ENCODE data around the gene ELAVL2. TPM values are rescaled to one million over a fixed set of nuclear protein-coding genes. Genes with fewer than 3 reads are reported as not detected.

ELAVL2 gene
- total RNA-seq, 6 experiments from 2014 or later = not detected

DNA sequence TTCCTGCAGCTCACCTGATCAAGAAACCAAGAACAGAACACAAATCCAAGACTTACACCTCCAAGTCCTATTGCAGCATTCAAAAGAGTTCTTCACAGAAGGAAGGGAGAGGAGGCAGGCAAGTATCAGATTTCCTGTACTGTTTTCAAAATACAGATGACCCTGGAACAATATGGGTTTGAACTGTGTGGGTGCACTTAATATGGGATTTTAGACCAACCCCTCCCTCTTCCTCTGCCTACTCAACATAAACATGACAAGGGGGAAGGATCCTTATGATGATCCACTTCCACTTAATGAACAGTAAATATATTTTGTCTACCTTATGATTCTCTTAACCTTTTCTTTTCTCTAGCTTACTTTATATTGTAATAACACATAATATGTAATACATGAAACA, 104.6 kb downstream of the ELAVL2 start:
- ATAC-seq = no peak

GRCh38 chr9:23717505-23717904, 108.5 kb downstream of the ELAVL2 start:
- WGBS (ENCODE audit: insufficient coverage, low coverage, low lambda C conversion rate, missing lambda C conversion rate) = 66% methylated on average over 2 of the region's 2 CpGs
- TF ChIP-seq CTCF (IDR thresholded peaks at IDR 0.05) = no peak
- no peak for TF ChIP-seq POLR2A (IDR thresholded peaks at IDR 0.05)
- ATAC-seq (no peak), DNase-seq (no peak)
- no peaks in the 10 kb centered on the region for H3K36me3 ChIP-seq
- no peak overlapping the region for H3K27ac ChIP-seq
- no peak overlapping the region for H3K4me3 ChIP-seq
- no peaks in the 10 kb centered on the region for H3K27me3 ChIP-seq
- no peaks in the 10 kb centered on the region for H3K9me3 ChIP-seq
- no peaks in the 10 kb centered on the region for H3K4me1 ChIP-seq
- intact Hi-C loops (cut with DNase I) = no loop called here

More for the DNA sequence above, 104.6 kb downstream of the ELAVL2 start:
- no peak for DNase-seq
- no peak overlapping the region for H3K27ac ChIP-seq
- TF ChIP-seq POLR2A (IDR thresholded peaks at IDR 0.05) = no peak
- no peak for TF ChIP-seq CTCF (IDR thresholded peaks at IDR 0.05)
- no peaks in the 10 kb centered on the region for H3K9me3 ChIP-seq
- H3K36me3 ChIP-seq = no peaks in the 10 kb centered on the region
- intact Hi-C loops (cut with DNase I) = no loop called here
- H3K4me1 ChIP-seq = no peaks in the 10 kb centered on the region
- no peaks in the 10 kb centered on the region for H3K27me3 ChIP-seq
- H3K4me3 ChIP-seq = no peak overlapping the region

GRCh38 chr9:23707249-23707648, 118.8 kb downstream of the ELAVL2 start:
- no peak for TF ChIP-seq CTCF (IDR thresholded peaks at IDR 0.05)
- TF ChIP-seq POLR2A (IDR thresholded peaks at IDR 0.05) = no peak
- no peaks in the 10 kb centered on the region for H3K36me3 ChIP-seq
- WGBS (ENCODE audit: insufficient coverage, low coverage, low lambda C conversion rate, missing lambda C conversion rate) = 57% methylated on average over 3 of the region's 3 CpGs
- intact Hi-C loops (cut with DNase I) = no loop called here
- DNase-seq = no peak
- H3K27me3 ChIP-seq = no peaks in the 10 kb centered on the region
- H3K4me1 ChIP-seq = no peaks in the 10 kb centered on the region
- H3K27ac ChIP-seq = no peak overlapping the region
- no peaks in the 10 kb centered on the region for H3K9me3 ChIP-seq
- H3K4me3 ChIP-seq = no peak overlapping the region
- ATAC-seq = no peak

- DNase-seq = no peak
- Histone ChIP-seq H3K27me3 (no peaks in the 10 kb centered on the region), H3K9me3 (no peaks in the 10 kb centered on the region), H3K4me3 (no peak overlapping the region), H3K36me3 (no peaks in the 10 kb centered on the region), H3K27ac (no peak overlapping the region), H3K4me1 (no peaks in the 10 kb centered on the region)
- TF ChIP-seq CTCF (IDR thresholded peaks at IDR 0.05) (no peak), POLR2A (IDR thresholded peaks at IDR 0.05) (no peak)
- intact Hi-C loops (cut with DNase I) = no loop called here
- ATAC-seq = no peak
- WGBS (ENCODE audit: insufficient coverage, low coverage, low lambda C conversion rate, missing lambda C conversion rate) = 60% methylated on average over 3 of the region's 3 CpGs
These were observed 123.6 kb downstream of the ELAVL2 start for GRCh38 chr9:23702311-23702922.

DNA sequence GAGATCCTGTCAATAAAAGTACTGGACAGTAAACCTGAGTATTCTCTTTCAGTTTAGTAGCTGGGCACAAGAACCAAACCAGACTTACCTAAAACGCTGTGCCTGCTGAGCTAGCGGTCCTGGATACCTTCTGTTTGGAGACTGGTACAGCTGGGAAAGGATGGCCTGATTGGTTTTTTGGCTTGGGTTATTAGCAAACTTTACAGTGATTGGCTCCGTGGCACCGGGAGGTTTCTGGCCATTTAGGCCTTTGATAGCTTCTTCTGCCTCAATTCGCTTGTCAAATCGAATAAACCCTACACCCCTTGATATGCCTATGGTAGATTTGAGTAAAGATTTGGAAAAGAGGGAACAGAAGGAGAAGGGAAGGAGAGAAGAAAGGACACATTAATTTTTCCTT, 124.7 kb downstream of the ELAVL2 start:
- H3K4me1 ChIP-seq = no peaks in the 10 kb centered on the region
- no peaks in the 10 kb centered on the region for H3K36me3 ChIP-seq
- no peak overlapping the region for H3K4me3 ChIP-seq
- no peak overlapping the region for H3K27ac ChIP-seq
- intact Hi-C loops (cut with DNase I) = no loop called here
- ATAC-seq (no peak), DNase-seq (no peak)
- 72% methylated on average over 5 of the region's 6 CpGs for WGBS (ENCODE audit: insufficient coverage, low coverage, low lambda C conversion rate, missing lambda C conversion rate)
- no peaks in the 10 kb centered on the region for H3K27me3 ChIP-seq
- no peaks in the 10 kb centered on the region for H3K9me3 ChIP-seq
- TF ChIP-seq POLR2A (IDR thresholded peaks at IDR 0.05) (no peak), CTCF (IDR thresholded peaks at IDR 0.05) (no peak)

All from right lobe of liver (tissue), 6 donors.